Measurements from ENCODE around the gene HMBS.

The HMBS gene

GRCh38 chr11:119115484-119116234 is 31.0 kb downstream of the HMBS start:
- H3K9me3 ChIP-seq (ENCODE audit: low read length), result no peaks in the 10 kb centered on the region
- H3K4me1 ChIP-seq (ENCODE audit: insufficient read depth, low read length), result peaks cover 4% of the 10 kb centered on the region
- H3K27me3 ChIP-seq (ENCODE audit: control insufficient read depth in 1 of 2, insufficient read depth in 2 of 2, low read length in 2 of 2), result no peaks in the 10 kb centered on the region
- peaks cover 29% of the 10 kb centered on the region for H3K36me3 ChIP-seq (ENCODE audit: insufficient read depth, low read length)
- no peak overlapping the region for H3K27ac ChIP-seq (ENCODE audit: low read depth, low read length)
- H3K9ac ChIP-seq (ENCODE audit: low read length), result no peak overlapping the region
- no peak overlapping the region for H3K4me3 ChIP-seq (ENCODE audit: low read depth in 1 of 2, low read length in 2 of 2)

GRCh38 chr11:119116235-119116594 is 31.5 kb downstream of the HMBS start:
- Histone ChIP-seq H3K4me3 (ENCODE audit: low read depth in 1 of 2, low read length in 2 of 2) (no peak overlapping the region), H3K9ac (ENCODE audit: low read length) (no peak overlapping the region), H3K9me3 (ENCODE audit: low read length) (no peaks in the 10 kb centered on the region), H3K27me3 (ENCODE audit: control insufficient read depth in 1 of 2, insufficient read depth in 2 of 2, low read length in 2 of 2) (no peaks in the 10 kb centered on the region), H3K4me1 (ENCODE audit: insufficient read depth, low read length) (peaks cover 7% of the 10 kb centered on the region), H3K36me3 (ENCODE audit: insufficient read depth, low read length) (peaks cover 24% of the 10 kb centered on the region), H3K27ac (ENCODE audit: low read depth, low read length) (no peak overlapping the region)

DNA sequence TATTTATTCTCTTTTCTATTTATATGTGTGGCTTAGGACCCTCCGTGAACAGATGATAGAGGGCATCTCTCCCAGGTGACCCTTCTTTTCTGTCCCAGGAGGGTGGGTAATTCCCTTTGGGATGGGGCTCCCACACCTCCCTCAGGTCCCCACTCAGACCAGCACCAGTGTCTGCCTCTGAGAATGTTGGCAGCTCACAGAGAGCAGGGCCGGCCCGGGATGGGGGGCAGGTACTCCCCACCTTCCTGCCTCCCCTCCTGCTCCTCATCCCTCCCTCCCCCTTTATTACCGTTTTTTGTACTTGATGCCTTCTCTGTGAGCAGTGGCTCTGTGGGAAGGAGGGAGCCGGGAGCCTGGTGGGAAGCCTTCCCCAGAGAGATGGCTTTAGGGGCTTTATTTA is 31.9 kb downstream of the HMBS start:
- no peak overlapping the region for H3K9ac ChIP-seq (ENCODE audit: low read length)
- no peak overlapping the region for H3K27ac ChIP-seq (ENCODE audit: low read depth, low read length)
- peaks cover 7% of the 10 kb centered on the region for H3K4me1 ChIP-seq (ENCODE audit: insufficient read depth, low read length)

DNA sequence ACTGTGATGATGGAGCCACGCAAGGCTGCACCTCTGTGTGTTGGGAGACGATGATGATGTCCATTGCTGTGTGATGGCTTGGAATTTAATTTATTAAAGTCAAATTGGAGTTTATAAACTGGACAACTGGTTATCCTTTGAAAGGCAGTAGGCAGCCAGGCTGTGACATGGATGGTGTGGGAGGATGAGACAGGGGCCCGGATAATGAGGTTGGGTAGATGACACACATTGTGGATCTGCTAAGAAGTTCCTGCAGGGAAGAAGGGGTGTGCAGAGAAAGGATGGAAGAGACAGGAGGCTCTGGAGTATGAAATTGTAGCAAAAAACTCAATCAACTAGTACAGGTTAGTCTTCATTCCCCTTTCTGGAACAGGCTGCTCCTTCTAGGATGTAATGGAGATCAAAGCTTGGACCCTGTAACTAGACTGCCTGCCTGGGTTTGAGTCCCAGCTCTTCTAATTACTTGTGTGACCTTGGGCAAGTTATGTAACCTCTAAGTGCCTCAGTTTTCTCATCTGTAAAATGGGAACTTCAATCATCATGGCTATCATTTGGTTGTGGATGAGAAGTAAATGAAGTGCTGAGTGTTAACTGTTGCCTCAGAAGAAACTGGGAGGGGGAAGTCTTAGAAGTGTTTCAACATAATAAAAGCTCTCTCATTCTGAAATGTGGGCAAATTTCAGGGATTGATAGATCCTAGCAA is 32.5 kb downstream of the HMBS start:
- H3K9me3 ChIP-seq (ENCODE audit: low read length), result no peaks in the 10 kb centered on the region
- peaks cover 14% of the 10 kb centered on the region for H3K36me3 ChIP-seq (ENCODE audit: insufficient read depth, low read length)
- no peaks in the 10 kb centered on the region for H3K27me3 ChIP-seq (ENCODE audit: control insufficient read depth in 1 of 2, insufficient read depth in 2 of 2, low read length in 2 of 2)
- H3K4me3 ChIP-seq (ENCODE audit: low read depth in 1 of 2, low read length in 2 of 2), result no peak overlapping the region
- H3K27ac ChIP-seq (ENCODE audit: low read depth, low read length), result no peak overlapping the region
- peaks cover 10% of the 10 kb centered on the region for H3K4me1 ChIP-seq (ENCODE audit: insufficient read depth, low read length)
- H3K9ac ChIP-seq (ENCODE audit: low read length), result no peak overlapping the region

More for the DNA sequence above, 31.9 kb downstream of the HMBS start:
- no peak overlapping the region for H3K4me3 ChIP-seq (ENCODE audit: low read depth in 1 of 2, low read length in 2 of 2)
- H3K36me3 ChIP-seq (ENCODE audit: insufficient read depth, low read length), result peaks cover 20% of the 10 kb centered on the region
- H3K9me3 ChIP-seq (ENCODE audit: low read length), result no peaks in the 10 kb centered on the region
- H3K27me3 ChIP-seq (ENCODE audit: control insufficient read depth in 1 of 2, insufficient read depth in 2 of 2, low read length in 2 of 2), result no peaks in the 10 kb centered on the region

GRCh38 chr11:119118227-119118626 is 33.5 kb downstream of the HMBS start:
- Histone ChIP-seq H3K9me3 (ENCODE audit: low read length) (no peaks in the 10 kb centered on the region), H3K36me3 (ENCODE audit: insufficient read depth, low read length) (peaks cover 14% of the 10 kb centered on the region), H3K4me3 (ENCODE audit: low read depth in 1 of 2, low read length in 2 of 2) (no peak overlapping the region), H3K9ac (ENCODE audit: low read length) (no peak overlapping the region), H3K27ac (ENCODE audit: low read depth, low read length) (no peak overlapping the region), H3K4me1 (ENCODE audit: insufficient read depth, low read length) (peaks cover 15% of the 10 kb centered on the region), H3K27me3 (ENCODE audit: control insufficient read depth in 1 of 2, insufficient read depth in 2 of 2, low read length in 2 of 2) (no peaks in the 10 kb centered on the region)

GRCh38 chr11:119118946-119119345 is 34.3 kb downstream of the HMBS start:
- H3K4me1 ChIP-seq (ENCODE audit: insufficient read depth, low read length), result peaks cover 15% of the 10 kb centered on the region
- H3K4me3 ChIP-seq (ENCODE audit: low read depth in 1 of 2, low read length in 2 of 2), result no peak overlapping the region
- H3K27me3 ChIP-seq (ENCODE audit: control insufficient read depth in 1 of 2, insufficient read depth in 2 of 2, low read length in 2 of 2), result no peaks in the 10 kb centered on the region
- no peaks in the 10 kb centered on the region for H3K9me3 ChIP-seq (ENCODE audit: low read length)
- H3K27ac ChIP-seq (ENCODE audit: low read depth, low read length), result no peak overlapping the region
- no peak overlapping the region for H3K9ac ChIP-seq (ENCODE audit: low read length)
- peaks cover 9% of the 10 kb centered on the region for H3K36me3 ChIP-seq (ENCODE audit: insufficient read depth, low read length)

DNA sequence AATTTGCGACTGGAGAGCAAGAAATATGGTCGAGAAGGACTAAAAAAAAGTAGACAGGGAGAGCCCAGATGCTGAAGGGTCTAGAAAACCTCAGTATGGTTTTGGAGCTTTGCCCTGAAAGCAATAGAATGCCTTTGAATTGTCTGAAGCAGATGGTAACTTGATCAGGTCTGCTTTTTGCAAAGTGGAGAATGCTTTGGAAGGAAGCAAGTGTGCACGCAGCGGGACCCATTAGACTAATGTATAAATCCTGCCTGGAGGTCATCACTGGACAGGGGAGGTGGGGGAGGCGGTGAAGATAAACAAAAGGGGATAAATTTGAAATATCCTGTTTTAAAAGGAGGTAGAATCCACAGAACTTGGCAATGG is 35.9 kb downstream of the HMBS start:
- Histone ChIP-seq H3K9me3 (ENCODE audit: low read length) (no peaks in the 10 kb centered on the region), H3K4me3 (ENCODE audit: low read depth in 1 of 2, low read length in 2 of 2) (peak overlapping the region; percentile 37 to 100), H3K27me3 (ENCODE audit: control insufficient read depth in 1 of 2, insufficient read depth in 2 of 2, low read length in 2 of 2) (no peaks in the 10 kb centered on the region), H3K27ac (ENCODE audit: low read depth, low read length) (peak overlapping the region; percentile 62), H3K36me3 (ENCODE audit: insufficient read depth, low read length) (peaks cover 9% of the 10 kb centered on the region), H3K4me1 (ENCODE audit: insufficient read depth, low read length) (peaks cover 15% of the 10 kb centered on the region), H3K9ac (ENCODE audit: low read length) (peak overlapping the region; percentile 67)

GRCh38 chr11:119121008-119121810 is 36.5 kb downstream of the HMBS start, which contains the start of gene HINFP:
TSS of gene HINFP (plus strand) at chr11:119121580. CDS start at chr11:119126945, 5,365 bp downstream.
- peaks cover 15% of the 10 kb centered on the region for H3K4me1 ChIP-seq (ENCODE audit: insufficient read depth, low read length)
- H3K27ac ChIP-seq (ENCODE audit: low read depth, low read length), result peak within 1 kb of the TSS; percentile 90
- H3K9me3 ChIP-seq (ENCODE audit: low read length), result no peaks in the 10 kb centered on the region
- H3K9ac ChIP-seq (ENCODE audit: low read length), result peak within 1 kb of the TSS; percentile 83
- peak within 1 kb of the TSS; percentile 83 to 100 for H3K4me3 ChIP-seq (ENCODE audit: low read depth in 1 of 2, low read length in 2 of 2)
- H3K36me3 ChIP-seq (ENCODE audit: insufficient read depth, low read length), result peaks cover 10% of the 10 kb centered on the region
- H3K27me3 ChIP-seq (ENCODE audit: control insufficient read depth in 1 of 2, insufficient read depth in 2 of 2, low read length in 2 of 2), result no peaks in the 10 kb centered on the region

DNA sequence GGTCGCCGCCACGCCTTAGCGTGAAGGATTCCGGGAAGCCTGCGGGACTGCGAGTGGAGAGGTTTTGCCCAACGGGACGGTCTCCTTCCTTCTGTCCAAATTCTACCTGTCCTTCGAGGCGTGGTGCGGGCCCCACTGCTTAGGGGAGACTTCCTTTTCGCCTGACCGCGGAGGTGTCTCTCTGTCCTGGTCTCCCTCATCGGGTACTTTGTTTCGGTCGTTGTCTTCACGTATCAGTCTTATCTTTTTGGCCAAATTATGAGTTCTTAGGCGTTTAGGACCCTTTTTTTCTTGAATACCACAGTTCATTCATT is 37.1 kb downstream of the HMBS start:
- peaks cover 15% of the 10 kb centered on the region for H3K4me1 ChIP-seq (ENCODE audit: insufficient read depth, low read length)
- H3K9ac ChIP-seq (ENCODE audit: low read length), result peak overlapping the region; percentile 83
- H3K36me3 ChIP-seq (ENCODE audit: insufficient read depth, low read length), result peaks cover 16% of the 10 kb centered on the region
- no peaks in the 10 kb centered on the region for H3K9me3 ChIP-seq (ENCODE audit: low read length)
- peak overlapping the region; percentile 83 to 100 for H3K4me3 ChIP-seq (ENCODE audit: low read depth in 1 of 2, low read length in 2 of 2)
- no peaks in the 10 kb centered on the region for H3K27me3 ChIP-seq (ENCODE audit: control insufficient read depth in 1 of 2, insufficient read depth in 2 of 2, low read length in 2 of 2)
- peak overlapping the region; percentile 90 for H3K27ac ChIP-seq (ENCODE audit: low read depth, low read length)

- Histone ChIP-seq H3K27ac (ENCODE audit: low read depth, low read length) (no peak overlapping the region), H3K36me3 (ENCODE audit: insufficient read depth, low read length) (peaks cover 28% of the 10 kb centered on the region), H3K9ac (ENCODE audit: low read length) (no peak overlapping the region)
Observed at GRCh38 chr11:119125821-119126220, 41.1 kb downstream of the HMBS start.

DNA sequence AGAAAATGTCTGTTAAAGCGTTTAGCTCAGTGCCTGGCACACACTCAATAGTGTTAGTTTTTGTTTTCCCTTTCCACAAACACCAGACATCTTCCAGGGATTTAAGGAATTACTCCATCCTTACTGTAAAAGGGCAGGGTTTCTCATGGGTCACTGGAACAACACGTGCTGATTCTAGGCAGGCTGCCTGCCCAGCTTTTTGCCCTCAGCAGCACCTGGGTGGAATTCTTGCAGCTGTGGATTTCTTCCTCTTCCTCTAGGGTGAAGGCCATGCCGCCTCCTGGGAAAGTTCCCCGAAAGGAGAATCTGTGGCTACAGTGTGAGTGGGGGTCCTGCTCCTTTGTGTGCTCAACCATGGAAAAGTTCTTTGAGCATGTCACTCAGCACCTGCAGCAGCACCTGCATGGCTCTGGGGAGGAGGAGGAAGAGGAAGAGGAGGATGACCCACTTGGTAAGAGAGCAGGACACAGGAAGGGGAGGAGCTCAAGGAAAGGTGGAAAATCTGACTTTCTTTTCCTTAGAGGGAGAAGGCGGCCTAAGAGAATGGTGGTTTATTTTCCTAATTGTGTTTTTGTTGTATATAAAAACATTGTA is 42.1 kb downstream of the HMBS start:
- Histone ChIP-seq H3K9ac (ENCODE audit: low read length) (no peak overlapping the region), H3K4me3 (ENCODE audit: low read depth in 1 of 2, low read length in 2 of 2) (no peak overlapping the region), H3K27ac (ENCODE audit: low read depth, low read length) (no peak overlapping the region), H3K9me3 (ENCODE audit: low read length) (no peaks in the 10 kb centered on the region), H3K4me1 (ENCODE audit: insufficient read depth, low read length) (peaks cover 9% of the 10 kb centered on the region), H3K36me3 (ENCODE audit: insufficient read depth, low read length) (peaks cover 37% of the 10 kb centered on the region), H3K27me3 (ENCODE audit: control insufficient read depth in 1 of 2, insufficient read depth in 2 of 2, low read length in 2 of 2) (no peaks in the 10 kb centered on the region)

More at GRCh38 chr11:119125821-119126220, 41.1 kb downstream of the HMBS start:
- Histone ChIP-seq H3K9me3 (ENCODE audit: low read length) (no peaks in the 10 kb centered on the region), H3K4me1 (ENCODE audit: insufficient read depth, low read length) (peaks cover 10% of the 10 kb centered on the region), H3K4me3 (ENCODE audit: low read depth in 1 of 2, low read length in 2 of 2) (no peak overlapping the region), H3K27me3 (ENCODE audit: control insufficient read depth in 1 of 2, insufficient read depth in 2 of 2, low read length in 2 of 2) (no peaks in the 10 kb centered on the region)
